COLO668 (cell line): ENCODE data around the gene RCVRN.

Experiments used
- DNase-seq: peaks from one replicate; lab custom pipeline; 2025; ENCODE audit not compliant: unreplicated experiment; lab: John Stamatoyannopoulos, UW

RCVRN gene

GRCh38 chr17:9859781-9860180, 45.3 kb downstream of the RCVRN start:
- DNase-seq: no peak

GRCh38 chr17:9855036-9855435, 50.0 kb downstream of the RCVRN start:
- no peak for DNase-seq

- DNase-seq: no peak
These were observed 50.8 kb downstream of the RCVRN start for GRCh38 chr17:9854255-9854654.

DNA sequence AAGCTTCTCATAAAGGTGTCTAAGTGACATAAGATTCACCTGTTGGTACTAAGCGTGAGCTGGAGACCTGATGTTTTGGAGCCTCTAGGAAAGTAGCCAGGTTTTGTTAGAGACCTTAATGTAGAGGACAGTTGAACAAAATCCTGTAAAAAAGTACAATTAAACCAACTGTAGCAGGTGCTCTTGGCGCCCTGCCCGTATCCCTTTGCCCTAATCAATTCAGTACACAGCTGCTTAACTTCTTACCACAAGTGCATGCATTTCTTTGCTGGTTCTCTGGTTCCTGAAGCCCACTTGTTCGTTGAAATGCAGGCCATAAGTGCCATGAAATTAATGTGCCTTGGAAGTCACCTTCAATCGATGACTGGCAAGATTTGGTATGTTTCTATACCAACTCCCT, 54.9 kb downstream of the RCVRN start:
- no peak for DNase-seq
